GM19099 (cell line): ENCODE measurements around the gene GPC3.

Experiments used
- POLR2A ChIP-seq: IDR thresholded peaks from 3 replicates; pipeline ENCODE4 v1.6.1; 2011; ENCODE audit warnings: low read depth; ENCODE audit not compliant: insufficient read length; ENCODE audit errors: extremely low read depth

GPC3 gene

DNA sequence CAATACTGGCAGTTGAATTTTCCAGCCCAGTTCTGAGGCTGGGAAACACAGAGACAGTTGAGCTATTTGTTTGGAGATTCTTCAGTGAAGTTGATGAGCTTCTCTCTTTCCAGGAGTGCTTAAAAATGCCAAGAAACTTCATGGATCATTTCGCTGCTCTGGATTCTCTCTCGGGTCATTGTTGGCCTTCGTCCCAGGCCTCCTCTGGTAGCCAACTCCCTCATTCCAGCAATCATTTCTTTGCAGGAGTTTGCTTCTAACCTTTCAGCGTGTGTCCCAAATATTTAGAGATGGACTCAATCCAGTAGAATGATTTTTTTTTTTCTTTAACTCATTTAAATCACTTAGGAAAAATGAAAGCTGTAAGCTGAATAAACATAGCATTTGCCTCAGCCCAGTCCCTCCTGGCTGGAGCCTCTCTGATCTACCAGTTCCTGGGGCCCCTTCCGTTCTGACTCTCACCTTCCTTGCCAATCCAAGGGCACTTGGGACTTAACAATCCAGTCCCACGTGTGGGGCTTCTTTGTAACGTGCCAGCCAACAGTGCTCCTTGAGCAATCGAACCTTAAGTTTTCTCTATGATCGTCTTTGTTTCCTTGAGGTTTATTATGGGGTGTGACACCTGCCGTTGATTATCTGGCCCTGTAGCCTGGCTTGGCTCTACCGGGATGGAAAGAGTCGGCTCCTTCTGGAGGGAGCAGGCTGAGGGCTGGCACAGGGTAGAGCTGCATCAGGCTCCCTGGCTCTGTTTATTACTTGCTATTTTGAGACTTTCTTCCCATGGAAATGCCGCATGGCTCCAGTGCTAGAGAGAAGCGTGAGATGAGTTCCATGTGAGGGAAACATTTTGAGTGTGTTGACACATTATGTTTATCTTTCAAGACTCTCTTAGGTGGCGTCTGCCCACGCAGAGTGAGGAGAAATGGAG, 489.7 kb downstream of the GPC3 start:
- TF ChIP-seq POLR2A = no peak

DNA sequence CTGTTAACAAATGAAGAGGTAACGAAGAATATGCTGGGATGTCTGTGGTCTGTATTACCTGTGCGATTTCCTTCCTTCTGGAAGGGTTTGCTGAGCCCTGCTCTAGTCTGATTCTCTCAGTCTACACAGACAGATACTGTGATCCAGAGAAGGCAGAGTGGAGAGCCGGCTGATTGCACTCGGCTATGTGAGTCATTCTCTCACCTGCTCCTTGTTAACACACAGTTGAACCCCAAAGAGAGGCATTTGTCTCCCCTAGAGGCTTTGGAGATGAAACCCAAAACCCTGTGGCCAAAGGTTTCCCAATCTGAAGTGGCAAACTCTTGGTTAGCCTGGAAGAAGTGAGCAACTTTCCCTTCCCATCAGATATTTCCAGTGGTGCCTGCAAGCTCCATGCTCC, 492.0 kb downstream of the GPC3 start:
- no peak for TF ChIP-seq POLR2A

DNA sequence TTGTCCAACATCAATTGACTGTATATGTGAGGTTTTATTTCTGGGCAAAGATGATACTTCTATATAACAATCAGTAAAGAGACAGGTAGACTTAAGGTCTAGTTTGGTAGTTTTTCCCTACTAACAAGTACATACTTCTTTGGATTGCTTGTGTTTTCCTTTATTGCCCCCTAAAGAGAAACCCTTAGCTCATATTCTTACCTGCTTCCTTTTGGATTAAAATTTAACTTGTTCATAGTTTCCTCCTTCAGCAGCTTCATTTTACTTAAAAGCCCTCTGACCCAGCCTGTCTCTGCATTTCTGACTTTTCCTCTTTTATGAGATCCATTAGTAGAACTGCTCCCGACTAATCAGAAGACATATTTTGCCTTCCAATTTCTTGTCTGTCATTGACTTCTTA, 494.4 kb downstream of the GPC3 start:
- no peak for TF ChIP-seq POLR2A
